GM12878 (cell line): ENCODE results near the gene ZBTB42. TPM values are rescaled to one million over a fixed set of nuclear protein-coding genes. Genes with fewer than 3 reads are reported as not detected.

Experiments
- ATAC-seq: fragments of 200-7000 bp; cut with Tn5 transposase; 3 replicates; pipeline ENCODE4 v1.9.1; 2020; ENCODE audit warnings: mild to moderate bottlenecking, moderate library complexity
- BruUV-seq: library from RNA; stranded (reverse); fragments of 400-500 nt; replicated peaks from 2 replicates; lab custom pipeline; 2021; lab: Mats Ljungman, UMichigan
- CTCF ChIA-PET: fragments of 300-600 bp; sonication (Branson Sonifier 250); formaldehyde crosslinking; extraction: SDS; loops from one replicate; lab custom pipeline; 2021; ENCODE audit warnings: inconsistent platforms; lab: Yijun Ruan, JAX
- POLR2A ChIA-PET: fragments of 350-600 bp; formaldehyde crosslinking; extraction: SDS; loops from one replicate; lab custom pipeline; 2021; ENCODE audit warnings: inconsistent platforms; lab: Charles Lee
- RAD21 ChIA-PET: fragments of 300-600 bp; sonication (Branson Sonifier 250); formaldehyde crosslinking; loops from one replicate; lab custom pipeline; 2023; ENCODE audit warnings: antibody characterized with exemption; ENCODE audit not compliant: unreplicated experiment; lab: Charles Lee
- SMC1A ChIA-PET: fragments of 300-600 bp; sonication (Branson Sonifier 250); formaldehyde crosslinking; loops from one replicate; lab custom pipeline; 2023; ENCODE audit not compliant: unreplicated experiment, uncharacterized antibody; lab: Charles Lee
- DNase-seq: peaks from one replicate; pipeline ENCODE4 v3.0.0-alpha.2; 2011; ENCODE audit warnings: low read depth, low spot score
- FAIRE-seq: peaks from 3 replicates; lab custom pipeline; 2011; peaks lifted over from hg19 to GRCh38; lab: Jason Lieb, UNC
- H2AFZ ChIP-seq: 2 replicates; pipeline ENCODE4 v1.6.0; 2011; ENCODE audit warnings: low read depth, low read length, control low read depth; ENCODE audit not compliant: control insufficient read depth
- H3K27ac ChIP-seq: 2 replicates; pipeline ENCODE4 v1.5.1; 2011; ENCODE audit warnings: control low read depth; ENCODE audit not compliant: control insufficient read depth, insufficient read depth
- H3K27me3 ChIP-seq, 2 experiments: replicated peaks in 1 of 2; 2 replicates each; pipeline versions ENCODE4 v1.6.0 to v1.6.1; 2011; ENCODE audit warnings: low read length in 1 of 2; ENCODE audit not compliant: control insufficient read depth in 2 of 2, insufficient read depth in 2 of 2
- H3K36me3 ChIP-seq, 2 experiments: 2 replicates each; pipeline ENCODE4 v1.5.1; 2011; ENCODE audit warnings: low read length in 1 of 2; ENCODE audit not compliant: control insufficient read depth in 2 of 2, insufficient read depth in 2 of 2
- H3K4me1 ChIP-seq: 2 replicates; pipeline ENCODE4 v1.6.1; 2011; ENCODE audit warnings: mild to moderate bottlenecking, low read length, moderate library complexity, mixed read lengths; ENCODE audit not compliant: control insufficient read depth, insufficient read depth
- H3K4me2 ChIP-seq: 2 replicates; pipeline ENCODE4 v1.6.0; 2011; ENCODE audit warnings: control low read depth; ENCODE audit not compliant: control insufficient read depth, insufficient read depth
- H3K4me3 ChIP-seq: fragments of 200-600 bp; sonication (generic); 2 replicates; pipeline ENCODE4 v1.5.1; 2016
- H3K79me2 ChIP-seq: 2 replicates; pipeline ENCODE4 v1.6.0; 2011; ENCODE audit warnings: low read length; ENCODE audit not compliant: control insufficient read depth, insufficient read depth
- H3K9ac ChIP-seq: 2 replicates; pipeline ENCODE4 v1.8.0; 2011; ENCODE audit warnings: low read length, control low read depth, mixed read lengths; ENCODE audit not compliant: control insufficient read depth, insufficient read depth
- H3K9me3 ChIP-seq: replicated peaks from 3 replicates; pipeline ENCODE4 v1.5.1; 2011; ENCODE audit warnings: mild to moderate bottlenecking, low read length; ENCODE audit not compliant: control insufficient read depth, insufficient read depth
- H4K20me1 ChIP-seq: 2 replicates; pipeline ENCODE4 v1.6.0; 2011; ENCODE audit not compliant: control insufficient read depth, insufficient read depth
- ATF2 ChIP-seq: IDR thresholded peaks from 2 replicates; pipeline ENCODE4 v1.6.1; 2012; ENCODE audit warnings: low read length, inconsistent platforms
- EP300 ChIP-seq, 2 experiments: fragments of 150-350 bp in 1 of 2; IDR thresholded peaks; 2 replicates each; pipeline ENCODE4 v1.6.1; 2011 to 2012; ENCODE audit warnings: low read depth in 2 of 2, low read length in 2 of 2, borderline replicate concordance in 1 of 2, improper control_type of control experiment in 1 of 2, inconsistent platforms in 1 of 2; ENCODE audit not compliant: control insufficient read depth in 1 of 2
- ETV6 ChIP-seq, 2 experiments: fragments of 450-650 bp in 1 of 2; IDR thresholded peaks in 1 of 2; conservative IDR thresholded peaks in 1 of 2; 2 replicates each; pipeline ENCODE4 v1.6.1; 2014; ENCODE audit warnings: antibody characterized with exemption in 1 of 2, borderline replicate concordance in 1 of 2, low read depth in 1 of 2, mild to moderate bottlenecking in 1 of 2, moderate library complexity in 1 of 2
- NBN ChIP-seq: fragments of 450-650 bp; IDR thresholded peaks from 2 replicates; pipeline ENCODE4 v1.6.1; 2016
- POU2F2 ChIP-seq: IDR thresholded peaks from 3 replicates; pipeline ENCODE4 v1.6.1; 2011; ENCODE audit warnings: low read depth, mild to moderate bottlenecking, low read length, borderline replicate concordance
- TARDBP ChIP-seq: IDR thresholded peaks from 2 replicates; pipeline ENCODE4 v1.6.1; 2016; ENCODE audit warnings: borderline replicate concordance
- YBX1 ChIP-seq: fragments of 450-650 bp; IDR thresholded peaks from 2 replicates; pipeline ENCODE4 v1.6.1; 2016; ENCODE audit warnings: antibody characterized with exemption
- ZBTB11 ChIP-seq: fragments of 450-650 bp; formaldehyde crosslinking; IDR thresholded peaks from 2 replicates; pipeline ENCODE4 v1.5.0; 2022; ENCODE audit warnings: mild to moderate bottlenecking, missing genetic modification characterization
- ZBTB4 ChIP-seq: fragments of 450-650 bp; formaldehyde crosslinking; IDR thresholded peaks from 2 replicates; pipeline ENCODE4 v1.4.0; 2022; ENCODE audit warnings: mild to moderate bottlenecking, moderate library complexity
- WGBS: methylation state at CpG from one replicate; pipeline ENCODE4 v1.1.6; 2016; ENCODE audit warnings: low lambda C conversion rate; ENCODE audit not compliant: insufficient replicate concordance, insufficient coverage; ENCODE audit errors: missing lambda C conversion rate; 5-methylcytosine and 5-hydroxymethylcytosine counted together
- in situ Hi-C: fragments of 300-500 bp; cut with MboI; formaldehyde crosslinking; loops from 9 replicates; pipeline ENCODE4 v1.14.3; 2018; ENCODE audit warnings: mixed read lengths
- intact Hi-C: fragments of 100-400 bp; cut with micrococcal nuclease; formaldehyde crosslinking; loops from one replicate; pipeline ENCODE4 v1.14.2; 2022; ENCODE audit not compliant: unreplicated experiment
- polyA plus RNA-seq, 11 experiments: library from polyadenylated mRNA; depleted of rRNA in 4 of 11; unstranded in 6 of 11; stranded (reverse) in 5 of 11; fragments of >200 nt; fragmentation: Nextera tagmentation in 4 of 11; fragmentation: Illumina TruSeq in 1 of 11; extraction: Ambion mirVana in 4 of 11; extraction: Trizol in 1 of 11; gene quantifications; 1 replicate in 1 of 11; 2 replicates in 10 of 11; pipeline versions ENCODE4 v1.2.1 to v1.2.3, GENCODE V29; 2011 to 2016; ENCODE audit warnings: inconsistent platforms in 2 of 11, missing spikeins in 2 of 11, low read depth in 1 of 11
- total RNA-seq, 4 experiments: library from RNA; depleted of rRNA in 3 of 4; stranded (reverse); fragments of >200 nt in 3 of 4; fragmentation: Illumina TruSeq in 1 of 4; extraction: Trizol in 1 of 4; gene quantifications; 2 replicates each; pipeline versions ENCODE4 v1.2.1 to v1.2.3, GENCODE V29; 2013 to 2021
- TF ChIP-seq, protein P1 (sequence below): IDR thresholded peaks from 2 replicates; pipeline ENCODE4 v1.6.1; 2011; ENCODE audit warnings: low read depth, mild to moderate bottlenecking, low read length, moderate library complexity, borderline replicate concordance; ENCODE audit errors: extremely low read depth

Gene ZBTB42
- total and polyA plus RNA-seq, 10 of the 15 experiments (the other 5 are each of a cell fraction or from before 2014, with no cell fraction given): 0.05 to 1.2 (median 0.37) TPM; not detected in 2

DNA sequence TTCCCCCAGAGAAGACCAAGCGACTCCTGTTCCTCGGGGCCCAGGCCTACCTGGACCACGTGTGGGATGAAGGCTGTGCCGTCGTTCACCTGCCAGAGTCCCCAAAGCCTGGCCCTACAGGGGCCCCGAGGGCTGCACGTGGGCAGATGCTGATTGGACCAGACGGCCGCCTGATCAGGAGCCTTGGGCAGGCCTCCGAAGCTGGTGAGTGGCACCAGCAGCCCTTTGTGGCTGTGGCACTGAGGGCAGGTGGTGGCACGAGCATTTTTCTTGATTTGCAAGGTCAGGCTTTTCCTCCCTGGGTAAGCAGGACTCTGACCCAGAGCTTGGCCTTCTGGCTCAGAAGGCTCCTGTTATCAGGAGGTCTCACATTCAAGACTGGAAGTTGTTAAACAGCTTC is 45.3 kb upstream of the ZBTB42 start:
- FAIRE-seq (no peak), ATAC-seq (no peak), DNase-seq (no peak)
- TF ChIP-seq POU2F2: no peak
- TF ChIP-seq ATF2: no peak
- no peak for TF ChIP-seq NBN
- TF ChIP-seq ZBTB4 (CRISPR knock-in tag): no peak
- TF ChIP-seq, protein P1, sequence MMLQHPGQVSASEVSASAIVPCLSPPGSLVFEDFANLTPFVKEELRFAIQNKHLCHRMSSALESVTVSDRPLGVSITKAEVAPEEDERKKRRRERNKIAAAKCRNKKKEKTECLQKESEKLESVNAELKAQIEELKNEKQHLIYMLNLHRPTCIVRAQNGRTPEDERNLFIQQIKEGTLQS: no peak
- TF ChIP-seq TARDBP: no peak
- TF ChIP-seq ETV6 (conservative IDR thresholded peaks at IDR 0.05 in 1 of 2, IDR thresholded peaks at IDR 0.05 in 1 of 2; ENCODE audit: borderline replicate concordance in 1 of 2, low read depth in 1 of 2): no peak
- no peak for TF ChIP-seq YBX1
- TF ChIP-seq EP300 (IDR thresholded peaks at IDR 0.05; ENCODE audit: borderline replicate concordance in 1 of 2, control insufficient read depth in 1 of 2, low read depth in 2 of 2, low read length in 2 of 2): no peak
- no peak for TF ChIP-seq ZBTB11
- RAD21 ChIA-PET: no interaction called here
- SMC1A ChIA-PET: no interaction called here
- Histone ChIP-seq H3K9me3 (no peaks in the 10 kb centered on the region; the same call in 2 of the 3 replicates), H3K36me3 (peaks cover 2 to 18% of the 10 kb centered on the region in 2 experiments; a peak in 3 of 4 replicates), H3K27me3 (no peaks in the 10 kb centered on the region), H3K27ac (no peak overlapping the region), H3K4me1 (peaks cover 17% of the 10 kb centered on the region), H3K79me2 (peaks cover 31% of the 10 kb centered on the region), H3K4me3 (no peak overlapping the region), H3K9ac (no peak overlapping the region), H3K4me2 (peak overlapping the region; percentile 44), H2AFZ (no peak overlapping the region), H4K20me1 (no peaks in the 10 kb centered on the region)
- 67% methylated on average over 11 of the region's 11 CpGs for WGBS
- POLR2A ChIA-PET: no interaction called here
- CTCF ChIA-PET: no interaction called here
- in situ Hi-C loops (no loop called here), intact Hi-C loops (no loop called here)
- BruUV-seq: no TSS peak
